Activated T-helper 17 cell treated with anti-CD3 and anti-CD28 coated beads, Interleukin-2, amount 50 U/mL, for 72 hours (primary cell): Measurements from ENCODE around the gene DNAJB11. TPM values are rescaled to one million over a fixed set of nuclear protein-coding genes. Genes with fewer than 3 reads are reported as not detected.
"Not testable (repeated sequence)": the region's sequence is repeated elsewhere in the genome, so short reads cannot be mapped to it uniquely, and the experiment has no call there.

ENCODE experiments used
- ATAC-seq: fragments of 150-1000 bp; cut with Tn5 transposase; replicated peaks from 2 replicates; pipeline ENCODE4 v1.10.0; 2021; ENCODE audit warnings: mild to moderate bottlenecking, moderate library complexity
- H3K27ac Mint-ChIP-seq: one replicate; pipeline ENCODE4 v1.8.0; 2022; ENCODE audit warnings: mixed read lengths
- H3K27me3 Mint-ChIP-seq: one replicate; pipeline ENCODE4 v1.8.0; 2022; ENCODE audit warnings: mixed read lengths
- H3K36me3 Mint-ChIP-seq: one replicate; pipeline ENCODE4 v1.8.0; 2022; ENCODE audit warnings: low read depth, mild to moderate bottlenecking, mixed read lengths
- H3K4me1 Mint-ChIP-seq: one replicate; pipeline ENCODE4 v1.8.0; 2022; ENCODE audit warnings: mixed read lengths
- H3K4me3 Mint-ChIP-seq: one replicate; pipeline ENCODE4 v1.8.0; 2022; ENCODE audit warnings: mild to moderate bottlenecking, mixed read lengths
- H3K9me3 Mint-ChIP-seq: one replicate; pipeline ENCODE4 v1.8.0; 2022; ENCODE audit warnings: mixed read lengths
- total RNA-seq, 2 donors: library from RNA; stranded (reverse); gene quantifications; one replicate each; pipeline ENCODE4 v1.2.3, GENCODE V29; 2022

DNAJB11 gene
- total RNA-seq, 2 donors from 2014 or later = 22.4 to 46.7 TPM

DNA sequence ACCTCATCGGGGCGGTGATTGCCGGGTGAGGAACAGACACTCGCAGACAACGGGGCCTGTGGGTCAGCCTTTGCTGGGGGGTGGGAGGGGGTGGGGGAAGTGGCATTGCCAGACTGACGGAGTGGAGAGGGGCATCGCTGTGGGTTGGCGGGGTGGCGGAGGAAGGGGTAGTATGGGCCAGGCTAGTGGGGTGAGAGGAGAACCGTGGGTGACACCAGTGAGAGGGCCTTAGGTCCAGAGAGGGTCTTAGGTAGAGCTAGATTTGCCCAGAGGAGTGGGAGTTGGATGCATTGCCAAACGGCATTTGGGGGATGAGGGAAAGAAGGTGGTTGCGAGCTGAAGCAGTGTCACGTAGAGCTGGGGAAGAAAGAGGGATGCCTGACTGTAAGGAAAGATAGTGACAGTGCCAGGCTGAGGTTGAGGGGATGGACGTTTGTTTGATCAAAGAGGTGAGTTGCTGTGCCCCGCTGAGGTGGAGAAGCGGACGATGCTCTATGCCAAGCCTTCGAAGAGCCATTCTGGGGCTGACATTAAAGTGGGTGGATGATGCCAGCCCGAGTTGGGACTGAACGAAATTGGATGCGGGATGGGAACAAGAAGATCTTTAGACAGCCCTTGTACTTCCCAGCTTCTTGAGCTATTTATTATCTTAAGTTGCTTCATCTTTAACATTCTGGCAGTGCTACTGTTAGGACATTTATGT is 572 bp downstream of the DNAJB11 start:
- Mint-ChIP-seq H3K4me3 (peak overlapping the region; percentile 97), H3K4me1 (peaks cover 30% of the 10 kb centered on the region), H3K27me3 (no peaks in the 10 kb centered on the region), H3K9me3 (no peaks in the 10 kb centered on the region), H3K27ac (peak overlapping the region; percentile 97), H3K36me3 (peaks cover 61% of the 10 kb centered on the region)
- ATAC-seq = no peak

DNA sequence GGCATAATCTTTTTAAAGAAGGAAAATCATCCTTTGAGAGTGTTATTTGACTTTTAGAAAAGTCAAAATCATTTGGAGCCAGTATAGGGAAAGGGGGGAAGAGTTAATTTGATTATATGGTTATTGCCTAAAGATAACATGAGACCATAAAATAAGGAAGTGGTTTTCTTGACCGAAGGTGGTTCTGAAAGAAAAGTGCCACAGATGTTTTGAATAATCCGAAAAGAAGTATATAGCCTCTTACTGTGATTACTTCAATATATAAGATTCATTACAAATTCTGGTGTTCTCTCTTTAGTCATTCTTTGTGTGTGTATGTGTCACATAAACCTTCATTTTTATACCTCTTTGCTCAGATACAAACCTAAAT is 1.1 kb downstream of the DNAJB11 start:
- Mint-ChIP-seq H3K27me3 (no peaks in the 10 kb centered on the region), H3K9me3 (no peaks in the 10 kb centered on the region), H3K36me3 (peaks cover 66% of the 10 kb centered on the region), H3K4me3 (peak overlapping the region; percentile 97), H3K4me1 (peaks cover 30% of the 10 kb centered on the region), H3K27ac (peak overlapping the region; percentile 97)
- ATAC-seq = no peak

DNA sequence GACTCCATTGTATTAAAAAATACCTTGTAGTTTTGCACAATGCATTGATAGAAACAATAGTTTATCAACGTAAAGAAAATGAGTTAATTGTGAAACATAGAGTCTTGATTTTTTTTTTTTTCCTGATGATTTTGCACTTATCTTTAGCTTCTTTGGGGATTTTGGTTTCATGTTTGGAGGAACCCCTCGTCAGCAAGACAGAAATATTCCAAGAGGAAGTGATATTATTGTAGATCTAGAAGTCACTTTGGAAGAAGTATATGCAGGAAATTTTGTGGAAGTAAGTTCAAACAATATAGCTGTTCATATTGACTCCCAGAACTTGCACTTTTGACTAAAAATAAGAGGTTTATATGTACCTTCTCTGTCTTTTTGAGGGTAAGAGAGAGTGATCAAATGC is 7.0 kb downstream of the DNAJB11 start:
- no peak overlapping the region for H3K4me3 Mint-ChIP-seq
- H3K4me1 Mint-ChIP-seq = peaks cover 13% of the 10 kb centered on the region
- ATAC-seq = no peak
- no peak overlapping the region for H3K27ac Mint-ChIP-seq
- H3K9me3 Mint-ChIP-seq = no peaks in the 10 kb centered on the region
- H3K36me3 Mint-ChIP-seq = peaks cover 100% of the 10 kb centered on the region
- no peaks in the 10 kb centered on the region for H3K27me3 Mint-ChIP-seq

DNA sequence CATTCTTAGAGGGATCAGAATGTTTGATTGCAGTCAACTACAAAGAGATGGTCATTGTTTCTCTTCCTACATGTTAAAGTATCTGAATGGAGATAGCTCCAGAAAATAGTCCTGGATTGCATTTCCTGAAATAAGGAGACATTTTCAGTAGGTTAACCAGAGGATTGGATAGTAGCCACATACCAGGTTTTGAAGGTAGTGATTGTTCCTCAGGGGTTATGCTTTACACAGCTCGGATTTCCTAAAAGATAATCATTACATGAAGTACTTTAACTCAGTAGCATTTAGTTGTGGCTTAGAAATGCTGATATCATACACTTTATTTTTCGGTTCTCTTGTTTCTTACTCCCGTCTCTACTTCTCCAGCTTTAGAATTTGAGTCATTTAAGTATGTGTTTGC is 10.3 kb downstream of the DNAJB11 start:
- no peak for ATAC-seq
- no peak overlapping the region for H3K27ac Mint-ChIP-seq
- H3K36me3 Mint-ChIP-seq = peaks cover 100% of the 10 kb centered on the region
- H3K9me3 Mint-ChIP-seq = no peaks in the 10 kb centered on the region
- no peaks in the 10 kb centered on the region for H3K27me3 Mint-ChIP-seq
- peaks cover 1% of the 10 kb centered on the region for H3K4me1 Mint-ChIP-seq
- no peak overlapping the region for H3K4me3 Mint-ChIP-seq

DNA sequence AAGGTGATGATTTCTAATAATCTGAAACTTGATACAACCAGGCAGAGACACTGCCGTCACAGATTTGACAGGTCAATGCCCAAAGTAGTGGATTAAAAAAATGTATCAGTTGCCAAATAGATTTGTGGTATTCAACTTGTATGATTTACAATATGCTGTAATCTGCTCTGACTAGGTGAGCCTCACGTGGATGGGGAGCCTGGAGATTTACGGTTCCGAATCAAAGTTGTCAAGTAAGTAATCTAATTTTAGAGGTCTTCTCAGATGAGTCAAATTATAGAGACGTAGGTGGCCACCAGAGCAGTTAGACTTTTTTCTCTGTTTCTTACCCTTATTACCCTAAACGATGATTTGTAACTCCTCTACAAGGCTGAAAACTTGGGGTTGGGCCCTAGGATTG is 12.0 kb downstream of the DNAJB11 start:
- no peaks in the 10 kb centered on the region for H3K9me3 Mint-ChIP-seq
- H3K27ac Mint-ChIP-seq = no peak overlapping the region
- no peak for ATAC-seq
- no peak overlapping the region for H3K4me3 Mint-ChIP-seq
- H3K4me1 Mint-ChIP-seq = no peaks in the 10 kb centered on the region
- H3K36me3 Mint-ChIP-seq = peaks cover 90% of the 10 kb centered on the region
- no peaks in the 10 kb centered on the region for H3K27me3 Mint-ChIP-seq

DNA sequence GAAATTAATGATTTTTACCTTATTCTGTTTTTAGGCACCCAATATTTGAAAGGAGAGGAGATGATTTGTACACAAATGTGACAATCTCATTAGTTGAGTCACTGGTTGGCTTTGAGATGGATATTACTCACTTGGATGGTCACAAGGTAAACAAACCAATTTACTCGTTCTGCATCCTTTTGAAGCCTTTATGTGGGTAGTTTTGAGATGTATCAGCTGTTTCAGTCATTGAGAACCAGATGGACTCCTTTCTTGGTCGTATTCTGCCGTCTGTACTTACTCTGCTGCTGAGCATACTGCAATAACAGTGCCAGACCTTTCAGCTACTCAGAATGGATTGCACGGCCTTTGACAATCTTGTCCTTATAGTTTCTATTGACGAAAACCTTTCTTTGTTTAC is 13.3 kb downstream of the DNAJB11 start:
- H3K36me3 Mint-ChIP-seq = peaks cover 78% of the 10 kb centered on the region
- ATAC-seq = peak; percentile 69
- H3K9me3 Mint-ChIP-seq = no peaks in the 10 kb centered on the region
- peaks cover 6% of the 10 kb centered on the region for H3K4me1 Mint-ChIP-seq
- H3K4me3 Mint-ChIP-seq = no peak overlapping the region
- H3K27me3 Mint-ChIP-seq = no peaks in the 10 kb centered on the region
- peak overlapping the region; percentile 36 for H3K27ac Mint-ChIP-seq

GRCh38 chr3:186586245-186586644 is 15.7 kb downstream of the DNAJB11 start:
- H3K4me3 Mint-ChIP-seq, ATAC-seq, H3K27ac Mint-ChIP-seq, H3K9me3 Mint-ChIP-seq, H3K27me3 Mint-ChIP-seq: not testable (repeated sequence)
- Mint-ChIP-seq H3K36me3 (peaks cover 53% of the 10 kb centered on the region), H3K4me1 (peaks cover 13% of the 10 kb centered on the region)

GRCh38 chr3:186587183-186587582 is 16.7 kb downstream of the DNAJB11 start:
- H3K4me1 Mint-ChIP-seq = peaks cover 13% of the 10 kb centered on the region
- peaks cover 44% of the 10 kb centered on the region for H3K36me3 Mint-ChIP-seq

GRCh38 chr3:186588632-186589031 is 18.1 kb downstream of the DNAJB11 start:
- peaks cover 13% of the 10 kb centered on the region for H3K4me1 Mint-ChIP-seq
- peak; percentile 70 for ATAC-seq
- no peaks in the 10 kb centered on the region for H3K9me3 Mint-ChIP-seq
- H3K4me3 Mint-ChIP-seq = no peak overlapping the region
- no peaks in the 10 kb centered on the region for H3K27me3 Mint-ChIP-seq
- H3K27ac Mint-ChIP-seq = peak overlapping the region; percentile 15
- peaks cover 30% of the 10 kb centered on the region for H3K36me3 Mint-ChIP-seq

More at GRCh38 chr3:186587183-186587582, 16.7 kb downstream of the DNAJB11 start:
- no peak overlapping the region for H3K27ac Mint-ChIP-seq
- H3K9me3 Mint-ChIP-seq = no peaks in the 10 kb centered on the region
- H3K27me3 Mint-ChIP-seq = no peaks in the 10 kb centered on the region
- no peak overlapping the region for H3K4me3 Mint-ChIP-seq
- no peak for ATAC-seq

- Mint-ChIP-seq H3K27me3 (no peaks in the 10 kb centered on the region), H3K27ac (peak overlapping the region; percentile 15), H3K36me3 (peaks cover 25% of the 10 kb centered on the region), H3K9me3 (no peaks in the 10 kb centered on the region), H3K4me3 (no peak overlapping the region), H3K4me1 (peaks cover 13% of the 10 kb centered on the region)
- ATAC-seq = no peak
Observed at GRCh38 chr3:186589121-186589520, 18.6 kb downstream of the DNAJB11 start.

GRCh38 chr3:186589856-186590579 is 19.5 kb downstream of the DNAJB11 start:
- Mint-ChIP-seq H3K27me3 (no peaks in the 10 kb centered on the region), H3K9me3 (no peaks in the 10 kb centered on the region), H3K36me3 (peaks cover 16% of the 10 kb centered on the region), H3K4me1 (peaks cover 13% of the 10 kb centered on the region), H3K4me3 (no peak overlapping the region), H3K27ac (no peak overlapping the region)
- ATAC-seq = peak; percentile 73

DNA sequence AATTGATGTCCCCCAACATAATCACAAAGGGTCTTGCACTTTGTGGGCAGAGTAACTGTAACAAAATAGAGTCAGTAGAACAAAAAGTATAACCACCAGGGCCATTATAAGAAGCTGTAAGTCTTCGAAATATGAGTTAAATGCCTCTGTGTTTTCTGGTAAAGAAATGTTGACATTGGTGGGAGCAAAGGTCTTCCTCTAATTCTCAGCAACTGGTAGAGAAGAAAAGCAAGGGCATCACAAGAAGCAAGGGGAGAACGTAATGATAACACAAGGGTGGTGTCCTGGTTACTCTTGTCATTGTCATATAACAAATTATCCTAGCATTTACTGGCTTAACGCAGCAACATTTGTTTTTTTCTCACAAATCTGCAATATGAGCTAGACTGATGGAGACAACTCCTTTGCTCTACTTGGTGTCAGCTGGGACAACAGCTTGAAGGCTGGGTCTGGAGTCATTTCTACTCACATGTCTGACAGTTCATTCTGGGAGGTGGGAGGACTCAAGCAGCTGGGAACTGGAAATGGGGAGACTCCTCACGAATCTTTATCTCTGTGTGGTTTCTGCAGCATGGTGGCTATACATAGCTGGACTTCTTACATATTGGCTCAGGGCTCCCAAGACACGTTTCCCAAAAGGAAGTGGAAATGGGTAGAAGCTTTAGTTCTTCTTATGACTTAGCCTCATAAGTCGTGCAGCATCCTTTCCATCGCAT is 20.2 kb downstream of the DNAJB11 start:
- Mint-ChIP-seq H3K4me1 (peaks cover 13% of the 10 kb centered on the region), H3K36me3 (peaks cover 8% of the 10 kb centered on the region), H3K27me3 (no peaks in the 10 kb centered on the region), H3K9me3 (no peaks in the 10 kb centered on the region), H3K4me3 (no peak overlapping the region), H3K27ac (no peak overlapping the region)
- no peak for ATAC-seq

GRCh38 chr3:186592682-186593081 is 22.2 kb downstream of the DNAJB11 start:
- Mint-ChIP-seq H3K27me3 (no peaks in the 10 kb centered on the region), H3K36me3 (no peaks in the 10 kb centered on the region), H3K9me3 (no peaks in the 10 kb centered on the region), H3K4me1 (peaks cover 13% of the 10 kb centered on the region), H3K4me3 (no peak overlapping the region), H3K27ac (no peak overlapping the region)
- ATAC-seq = no peak

- no peak for ATAC-seq
- H3K27ac Mint-ChIP-seq = no peak overlapping the region
- H3K36me3 Mint-ChIP-seq = no peaks in the 10 kb centered on the region
- no peaks in the 10 kb centered on the region for H3K27me3 Mint-ChIP-seq
- H3K4me3 Mint-ChIP-seq = no peak overlapping the region
- H3K9me3 Mint-ChIP-seq = no peaks in the 10 kb centered on the region
- H3K4me1 Mint-ChIP-seq = peaks cover 7% of the 10 kb centered on the region
Observed at GRCh38 chr3:186593862-186594261, 23.3 kb downstream of the DNAJB11 start.
